ENCODE measurements around the gene GABRB2. TPM values are rescaled to one million over a fixed set of nuclear protein-coding genes. Genes with fewer than 3 reads are reported as not detected.

GABRB2 gene
- total RNA-seq, 3 donors from 2014 or later (not counting 1 experiment from before 2014, with no cell fraction given) = not detected

Other genes with a start within 250 kb of the GABRB2 start
- not detected for gene GABRA6, start 139.0 kb upstream of the GABRB2 start, total RNA-seq